Measurements from ENCODE around the gene KCNMB3.

DNA sequence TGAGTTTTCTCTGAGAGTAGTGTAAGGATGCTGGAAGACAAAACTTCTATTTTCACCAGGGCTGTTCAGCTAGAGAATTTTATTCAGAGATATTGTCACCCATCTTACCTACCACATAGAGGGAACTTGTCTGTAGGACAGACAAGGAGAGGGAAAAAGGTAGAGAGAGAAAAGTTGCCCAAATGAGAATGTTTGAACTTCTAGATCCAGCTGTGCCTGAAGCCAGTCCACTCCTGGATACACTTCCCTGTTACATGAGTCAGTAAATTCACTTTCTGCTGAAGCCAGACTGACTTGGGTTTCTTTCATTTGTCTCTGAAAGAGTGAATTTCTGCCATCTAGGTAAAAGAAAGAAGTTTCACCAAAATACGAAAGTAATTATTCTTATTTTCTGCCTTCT lies 27.2 kb upstream of the KCNMB3 start:
- TF ChIP-seq, protein P1, sequence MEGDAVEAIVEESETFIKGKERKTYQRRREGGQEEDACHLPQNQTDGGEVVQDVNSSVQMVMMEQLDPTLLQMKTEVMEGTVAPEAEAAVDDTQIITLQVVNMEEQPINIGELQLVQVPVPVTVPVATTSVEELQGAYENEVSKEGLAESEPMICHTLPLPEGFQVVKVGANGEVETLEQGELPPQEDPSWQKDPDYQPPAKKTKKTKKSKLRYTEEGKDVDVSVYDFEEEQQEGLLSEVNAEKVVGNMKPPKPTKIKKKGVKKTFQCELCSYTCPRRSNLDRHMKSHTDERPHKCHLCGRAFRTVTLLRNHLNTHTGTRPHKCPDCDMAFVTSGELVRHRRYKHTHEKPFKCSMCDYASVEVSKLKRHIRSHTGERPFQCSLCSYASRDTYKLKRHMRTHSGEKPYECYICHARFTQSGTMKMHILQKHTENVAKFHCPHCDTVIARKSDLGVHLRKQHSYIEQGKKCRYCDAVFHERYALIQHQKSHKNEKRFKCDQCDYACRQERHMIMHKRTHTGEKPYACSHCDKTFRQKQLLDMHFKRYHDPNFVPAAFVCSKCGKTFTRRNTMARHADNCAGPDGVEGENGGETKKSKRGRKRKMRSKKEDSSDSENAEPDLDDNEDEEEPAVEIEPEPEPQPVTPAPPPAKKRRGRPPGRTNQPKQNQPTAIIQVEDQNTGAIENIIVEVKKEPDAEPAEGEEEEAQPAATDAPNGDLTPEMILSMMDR (IDR thresholded peaks at IDR 0.05) = no peak
- no peak for TF ChIP-seq POLR2A (IDR thresholded peaks at IDR 0.05)
